Upper lobe of right lung (tissue), 1 donor: ENCODE measurements around the gene MYCN. TPM values are rescaled to one million over a fixed set of nuclear protein-coding genes. Genes with fewer than 3 reads are reported as not detected.

Experiments
- ATAC-seq: fragments of 200-7000 bp; cut with Tn5 transposase; one replicate; pipeline ENCODE4 v1.9.1; 2020; ENCODE audit warnings: mild to moderate bottlenecking, moderate library complexity
- DNase-seq: peaks from one replicate; pipeline ENCODE4 v3.0.0-alpha.2; 2020
- H3K27ac ChIP-seq: fragments of 200-600 bp; one replicate; pipeline ENCODE4 v1.8.0; 2022
- H3K27me3 ChIP-seq: fragments of 200-600 bp; one replicate; pipeline ENCODE4 v1.8.0; 2022; ENCODE audit warnings: mild to moderate bottlenecking
- H3K36me3 ChIP-seq: fragments of 200-600 bp; one replicate; pipeline ENCODE4 v1.8.0; 2022
- H3K4me1 ChIP-seq: fragments of 200-600 bp; one replicate; pipeline ENCODE4 v1.8.0; 2022
- H3K4me3 ChIP-seq: fragments of 200-600 bp; one replicate; pipeline ENCODE4 v1.8.0; 2022; ENCODE audit warnings: mild to moderate bottlenecking
- H3K9me3 ChIP-seq: fragments of 200-600 bp; one replicate; pipeline ENCODE4 v1.8.0; 2022
- intact Hi-C: fragments of 100-400 bp; cut with DNase I; formaldehyde crosslinking; loops from one replicate; pipeline ENCODE4 v1.11.0; 2022
- total RNA-seq: library from RNA; stranded (reverse); fragmentation: NEBNext Ultra II Directional; extraction: Animal tissue kit (Norgen Biotek cat#: 25700); gene quantifications from one replicate; pipeline ENCODE4 v1.2.1, GENCODE V29; 2021
- TF ChIP-seq, protein P1 (sequence below): fragments of 200-600 bp; IDR thresholded peaks from one replicate; pipeline ENCODE4 v1.8.0; 2022; ENCODE audit warnings: antibody characterized with exemption
- donor health status: DM: no; HTN: yes; CAD: no; lungs with severe emphysema.

The MYCN gene
- total RNA-seq, 1 donor from 2014 or later = 0.49 TPM

DNA sequence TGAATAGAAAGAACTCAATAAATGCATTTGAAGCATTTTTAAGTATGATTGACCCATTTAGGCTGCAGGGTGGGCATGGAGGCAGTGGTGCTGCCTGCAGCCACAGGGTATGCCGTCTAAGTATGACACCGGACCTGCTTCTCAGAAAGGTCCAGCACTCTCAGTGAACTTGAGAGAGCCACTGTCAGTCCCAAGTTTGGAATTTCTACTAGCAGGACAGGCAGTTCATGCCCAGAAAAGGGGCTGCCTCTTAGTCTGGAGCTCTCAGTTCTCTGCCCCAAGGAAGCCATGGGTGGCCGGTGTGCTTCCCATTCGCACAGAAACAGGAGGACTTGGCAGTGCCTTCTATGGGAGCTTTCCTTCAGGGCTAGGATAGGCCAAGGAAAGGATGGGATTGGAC is 24.0 kb upstream of the MYCN start:
- Histone ChIP-seq H3K4me3 (no peak overlapping the region), H3K27me3 (no peaks in the 10 kb centered on the region), H3K36me3 (no peaks in the 10 kb centered on the region), H3K9me3 (no peaks in the 10 kb centered on the region), H3K27ac (no peak overlapping the region), H3K4me1 (peaks cover 8% of the 10 kb centered on the region)
- intact Hi-C loops = no loop called here
- no peak for ATAC-seq
- TF ChIP-seq, protein P1, sequence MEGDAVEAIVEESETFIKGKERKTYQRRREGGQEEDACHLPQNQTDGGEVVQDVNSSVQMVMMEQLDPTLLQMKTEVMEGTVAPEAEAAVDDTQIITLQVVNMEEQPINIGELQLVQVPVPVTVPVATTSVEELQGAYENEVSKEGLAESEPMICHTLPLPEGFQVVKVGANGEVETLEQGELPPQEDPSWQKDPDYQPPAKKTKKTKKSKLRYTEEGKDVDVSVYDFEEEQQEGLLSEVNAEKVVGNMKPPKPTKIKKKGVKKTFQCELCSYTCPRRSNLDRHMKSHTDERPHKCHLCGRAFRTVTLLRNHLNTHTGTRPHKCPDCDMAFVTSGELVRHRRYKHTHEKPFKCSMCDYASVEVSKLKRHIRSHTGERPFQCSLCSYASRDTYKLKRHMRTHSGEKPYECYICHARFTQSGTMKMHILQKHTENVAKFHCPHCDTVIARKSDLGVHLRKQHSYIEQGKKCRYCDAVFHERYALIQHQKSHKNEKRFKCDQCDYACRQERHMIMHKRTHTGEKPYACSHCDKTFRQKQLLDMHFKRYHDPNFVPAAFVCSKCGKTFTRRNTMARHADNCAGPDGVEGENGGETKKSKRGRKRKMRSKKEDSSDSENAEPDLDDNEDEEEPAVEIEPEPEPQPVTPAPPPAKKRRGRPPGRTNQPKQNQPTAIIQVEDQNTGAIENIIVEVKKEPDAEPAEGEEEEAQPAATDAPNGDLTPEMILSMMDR = no peak
- DNase-seq = no peak

DNA sequence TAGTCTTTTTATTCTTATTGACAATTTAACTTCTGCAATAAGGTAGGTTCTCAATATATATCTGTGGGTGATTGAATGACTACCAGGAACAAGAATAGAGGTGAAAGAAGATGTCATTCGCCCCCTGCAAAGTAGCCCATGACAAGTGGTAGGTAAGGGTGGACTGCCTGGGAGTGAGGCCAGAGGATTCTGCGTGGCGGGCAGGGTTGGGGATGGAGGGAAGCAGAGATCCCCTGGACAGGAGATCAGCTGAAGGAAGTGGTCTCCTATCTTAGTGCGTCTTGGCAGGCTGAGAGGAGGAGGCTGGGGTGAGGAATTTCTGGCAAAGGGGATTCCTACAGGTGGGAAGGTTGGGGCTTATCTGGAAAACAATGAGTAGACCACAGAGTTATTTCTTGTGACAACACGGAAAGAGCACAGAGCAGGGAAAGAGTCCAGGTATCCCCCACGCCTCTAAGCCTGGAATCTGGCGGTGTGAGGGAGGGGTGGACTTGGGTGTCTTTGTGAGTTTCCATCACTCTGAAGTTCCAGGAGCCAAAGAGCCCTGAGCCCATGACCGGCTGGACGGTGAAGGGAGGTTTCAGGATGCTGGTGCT is 21.5 kb upstream of the MYCN start:
- TF ChIP-seq, protein P1 = no peak
- Histone ChIP-seq H3K27me3 (no peaks in the 10 kb centered on the region), H3K4me1 (peaks cover 8% of the 10 kb centered on the region), H3K4me3 (no peak overlapping the region), H3K9me3 (no peaks in the 10 kb centered on the region), H3K36me3 (no peaks in the 10 kb centered on the region), H3K27ac (no peak overlapping the region)
- intact Hi-C loops = no loop called here
- no peak for DNase-seq
- no peak for ATAC-seq

DNA sequence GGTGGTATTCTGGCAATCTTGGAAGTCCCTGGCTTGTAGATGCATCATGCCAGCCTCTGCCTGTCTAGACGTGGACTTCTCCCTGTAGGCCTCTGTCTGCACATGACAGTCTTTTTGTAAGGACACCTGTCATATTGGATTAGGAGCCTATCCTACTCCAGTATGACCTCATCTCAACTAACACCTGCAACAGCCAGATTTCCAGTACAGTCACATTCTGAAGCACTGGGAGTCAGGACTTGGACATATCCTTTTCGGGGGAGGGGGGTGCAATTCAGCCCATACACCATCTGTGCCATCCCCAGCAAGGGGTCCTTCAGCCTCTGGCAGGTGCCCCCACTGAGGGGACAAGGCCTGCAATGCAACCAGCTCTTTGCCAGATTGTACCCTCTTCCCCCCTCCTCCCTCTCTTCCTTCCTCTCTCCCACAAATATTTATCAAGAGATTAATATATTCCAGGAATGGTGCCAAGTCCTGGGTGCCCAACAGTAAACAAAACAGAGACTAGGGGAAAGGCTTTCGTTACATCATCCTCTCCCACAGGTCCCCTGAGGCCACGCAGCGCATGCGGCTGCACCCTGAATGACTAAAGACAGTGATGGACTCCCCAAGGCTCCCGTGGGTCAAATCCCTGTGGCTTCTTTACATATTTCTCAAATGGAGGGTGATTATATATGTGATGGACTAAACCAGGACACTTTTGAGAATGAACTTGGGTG is 20.5 kb upstream of the MYCN start:
- TF ChIP-seq, protein P1 = no peak
- H3K27ac ChIP-seq = no peak overlapping the region
- H3K4me1 ChIP-seq = peaks cover 2% of the 10 kb centered on the region
- H3K27me3 ChIP-seq = no peaks in the 10 kb centered on the region
- H3K36me3 ChIP-seq = no peaks in the 10 kb centered on the region
- H3K4me3 ChIP-seq = no peak overlapping the region
- intact Hi-C loops = no loop called here
- H3K9me3 ChIP-seq = no peaks in the 10 kb centered on the region
- DNase-seq (no peak), ATAC-seq (no peak)

DNA sequence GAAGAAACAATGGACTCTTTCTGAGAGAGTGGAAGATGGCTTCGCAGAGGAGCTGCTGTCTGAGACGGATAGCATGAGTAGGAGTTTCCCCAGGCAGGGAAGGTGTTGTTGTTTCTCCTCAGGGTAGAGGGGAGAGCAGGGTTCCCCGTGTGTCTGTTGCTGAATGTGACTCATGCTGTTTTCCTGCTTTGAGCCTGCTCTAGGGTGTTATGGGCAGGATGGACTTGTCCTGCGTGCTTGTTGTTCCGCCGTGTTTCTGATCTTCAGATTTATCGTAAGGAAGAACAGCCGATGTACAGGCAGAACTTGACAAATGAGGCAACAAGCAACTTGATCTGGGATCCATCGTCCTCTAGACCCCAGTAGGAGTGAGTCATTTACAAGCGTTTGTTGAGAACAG is 19.7 kb upstream of the MYCN start:
- intact Hi-C loops = no loop called here
- no peaks in the 10 kb centered on the region for H3K9me3 ChIP-seq
- ATAC-seq (no peak), DNase-seq (no peak)
- no peak overlapping the region for H3K27ac ChIP-seq
- no peaks in the 10 kb centered on the region for H3K36me3 ChIP-seq
- H3K4me3 ChIP-seq = no peak overlapping the region
- TF ChIP-seq, protein P1 = no peak
- no peaks in the 10 kb centered on the region for H3K27me3 ChIP-seq
- H3K4me1 ChIP-seq = no peaks in the 10 kb centered on the region

DNA sequence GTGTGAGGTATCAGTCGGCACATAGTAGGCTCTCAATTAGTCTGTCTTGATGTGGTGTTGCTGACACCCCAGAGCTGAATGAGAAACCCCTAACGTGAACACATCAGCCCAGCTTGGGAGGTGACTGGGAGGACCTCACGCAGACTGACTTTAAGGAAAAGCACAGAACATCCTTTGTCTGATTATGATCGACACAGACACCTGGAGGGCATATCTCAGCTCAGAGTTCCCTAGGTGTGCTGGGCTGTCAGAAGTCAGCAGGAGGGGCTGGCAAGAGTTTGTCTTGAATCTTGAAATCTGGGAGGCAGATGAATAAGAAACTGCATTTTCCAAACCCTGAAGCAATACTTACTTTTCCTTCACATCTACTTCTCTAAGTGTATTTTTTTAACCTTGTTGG is 16.8 kb upstream of the MYCN start:
- no peaks in the 10 kb centered on the region for H3K9me3 ChIP-seq
- H3K4me3 ChIP-seq = no peak overlapping the region
- no peaks in the 10 kb centered on the region for H3K4me1 ChIP-seq
- intact Hi-C loops = no loop called here
- H3K36me3 ChIP-seq = no peaks in the 10 kb centered on the region
- no peak overlapping the region for H3K27ac ChIP-seq
- TF ChIP-seq, protein P1 = no peak
- H3K27me3 ChIP-seq = no peaks in the 10 kb centered on the region
- ATAC-seq (no peak), DNase-seq (no peak)
